ENCODE measurements around the gene SLC27A2.

- no peak for TF ChIP-seq EZH2 (IDR thresholded peaks at IDR 0.05; ENCODE audit: borderline replicate concordance, low read depth, low read length, poor library complexity, severe bottlenecking)
- TF ChIP-seq CTCF (conservative IDR thresholded peaks at IDR 0.05; ENCODE audit: low read depth, low read length) = no peak
Observed at GRCh38 chr15:50162969-50163718, 18.9 kb upstream of the SLC27A2 start.
